OCI-LY3 (cell line): ENCODE data around the gene ZNF234.
"Not testable (repeated sequence)": the region's sequence is repeated elsewhere in the genome, so short reads cannot be mapped to it uniquely, and the experiment has no call there.

Experiments
- H2AFZ ChIP-seq: fragments of 200-600, 300-600 bp; shearing (Covaris generic); 2 replicates; pipeline ENCODE4 v1.6.0; 2014; ENCODE audit warnings: antibody characterized with exemption, low read depth, low read length
- H3K27ac ChIP-seq: fragments of 200-600, 300-600 bp; sonication (generic); 2 replicates; pipeline ENCODE4 v1.5.1; 2014; ENCODE audit warnings: mild to moderate bottlenecking, low read length, moderate library complexity, mixed read lengths
- H3K27me3 ChIP-seq: fragments of 200-600, 300-600 bp; sonication (generic); 2 replicates; pipeline ENCODE4 v1.6.1; 2014; ENCODE audit warnings: low read depth, low read length, mixed read lengths
- H3K36me3 ChIP-seq: fragments of 200-600, 300-600 bp; sonication (generic); replicated peaks from 2 replicates; pipeline ENCODE3; 2014; ENCODE audit warnings: low read depth, low read length, mixed read lengths
- H3K4me1 ChIP-seq: fragments of 300-600, 200-600 bp; sonication (generic); 2 replicates; pipeline ENCODE4 v1.6.1; 2014; ENCODE audit warnings: low read length, mixed read lengths
- H3K4me2 ChIP-seq: fragments of 200-600, 300-600 bp; sonication (generic); 2 replicates; pipeline ENCODE4 v1.6.1; 2014; ENCODE audit warnings: low read length, mixed read lengths
- H3K4me3 ChIP-seq: fragments of 300-600, 200-600 bp; sonication (generic); 2 replicates; pipeline ENCODE4 v1.5.1; 2014; ENCODE audit warnings: antibody characterized with exemption, mild to moderate bottlenecking, low read length, moderate library complexity
- H3K79me2 ChIP-seq: fragments of 300-600, 200-600 bp; shearing (Covaris generic); 2 replicates; pipeline ENCODE4 v1.6.1; 2014; ENCODE audit warnings: mild to moderate bottlenecking, low read length, mixed read lengths
- H3K9ac ChIP-seq: fragments of 300-600, 200-600 bp; shearing (Covaris generic); 2 replicates; pipeline ENCODE4 v1.6.0; 2014; ENCODE audit warnings: mild to moderate bottlenecking, low read length, moderate library complexity
- H3K9me3 ChIP-seq: fragments of 200-600, 300-600 bp; shearing (Covaris generic); 2 replicates; pipeline ENCODE4 v1.6.1; 2014; ENCODE audit warnings: low read length, mixed read lengths; ENCODE audit not compliant: insufficient read depth
- H4K20me1 ChIP-seq: fragments of 200-600, 300-600 bp; sonication (generic); 2 replicates; pipeline ENCODE4 v1.6.1; 2016; ENCODE audit warnings: low read length, mixed read lengths; ENCODE audit not compliant: insufficient read depth
- CTCF ChIP-seq: fragments of 200-600, 300-600 bp; sonication (generic); IDR thresholded peaks from 2 replicates; pipeline ENCODE4 v1.5.1; 2014; ENCODE audit warnings: antibody characterized with exemption, low read length, low read depth
- EZH2phosphoT487 ChIP-seq: fragments of 200-600 bp; shearing (Covaris generic); IDR thresholded peaks from 2 replicates; pipeline ENCODE4 v1.6.1; 2018; ENCODE audit warnings: antibody characterized with exemption, mixed run types, low read depth

The ZNF234 gene

GRCh38 chr19:44196772-44197171 is 55.4 kb downstream of the ZNF234 start:
- Histone ChIP-seq H3K27ac (no peak overlapping the region), H3K27me3 (no peaks in the 10 kb centered on the region), H3K36me3 (no peaks in the 10 kb centered on the region), H3K4me3 (no peak overlapping the region), H4K20me1 (no peaks in the 10 kb centered on the region), H3K9me3 (no peaks in the 10 kb centered on the region; the same call in 1 of the 2 replicates), H3K4me2 (no peak overlapping the region), H3K9ac (no peak overlapping the region), H3K4me1 (no peaks in the 10 kb centered on the region), H2AFZ (no peak overlapping the region), H3K79me2 (no peaks in the 10 kb centered on the region)
- no peak for TF ChIP-seq CTCF
- no peak for TF ChIP-seq EZH2phosphoT487

GRCh38 chr19:44202470-44202869 is 61.1 kb downstream of the ZNF234 start:
- no peaks in the 10 kb centered on the region for H3K79me2 ChIP-seq
- no peak overlapping the region for H3K4me3 ChIP-seq
- H3K9me3 ChIP-seq = no peaks in the 10 kb centered on the region
- no peak overlapping the region for H3K27ac ChIP-seq
- H3K4me1 ChIP-seq = no peaks in the 10 kb centered on the region
- no peak overlapping the region for H3K4me2 ChIP-seq
- no peaks in the 10 kb centered on the region for H3K27me3 ChIP-seq
- H3K36me3 ChIP-seq = no peaks in the 10 kb centered on the region
- no peak overlapping the region for H3K9ac ChIP-seq
- no peak for TF ChIP-seq EZH2phosphoT487
- no peak for TF ChIP-seq CTCF
- no peaks in the 10 kb centered on the region for H4K20me1 ChIP-seq
- no peak overlapping the region for H2AFZ ChIP-seq

GRCh38 chr19:44202974-44203373 is 61.6 kb downstream of the ZNF234 start:
- Histone ChIP-seq H3K79me2 (no peaks in the 10 kb centered on the region), H3K9ac (no peak overlapping the region), H3K9me3 (no peaks in the 10 kb centered on the region; the same call in 1 of the 2 replicates), H3K4me1 (no peaks in the 10 kb centered on the region), H3K27ac (no peak overlapping the region), H3K36me3 (no peaks in the 10 kb centered on the region), H3K27me3 (no peaks in the 10 kb centered on the region), H3K4me2 (no peak overlapping the region), H2AFZ (no peak overlapping the region), H4K20me1 (no peaks in the 10 kb centered on the region), H3K4me3 (no peak overlapping the region)
- TF ChIP-seq CTCF (no peak), EZH2phosphoT487 (no peak)

- H4K20me1 ChIP-seq, H3K9ac ChIP-seq, H3K4me2 ChIP-seq, H3K27me3 ChIP-seq, H3K4me1 ChIP-seq, H3K79me2 ChIP-seq, H3K36me3 ChIP-seq, H3K4me3 ChIP-seq, H3K9me3 ChIP-seq, H3K27ac ChIP-seq, H2AFZ ChIP-seq: not testable (repeated sequence)
Measured at GRCh38 chr19:44203877-44204276, 62.5 kb downstream of the ZNF234 start.

- Histone ChIP-seq H3K9ac (no peak overlapping the region), H3K79me2 (no peaks in the 10 kb centered on the region), H3K4me2 (no peak overlapping the region), H2AFZ (no peak overlapping the region), H3K4me1 (no peaks in the 10 kb centered on the region), H4K20me1 (no peaks in the 10 kb centered on the region), H3K27me3 (no peaks in the 10 kb centered on the region), H3K36me3 (no peaks in the 10 kb centered on the region), H3K9me3 (peaks cover 10% of the 10 kb centered on the region; the same call in 1 of the 2 replicates), H3K4me3 (no peak overlapping the region), H3K27ac (no peak overlapping the region)
- TF ChIP-seq CTCF (no peak), EZH2phosphoT487 (no peak)
Measured at GRCh38 chr19:44204772-44205171, 63.4 kb downstream of the ZNF234 start.
